ENCODE data around the gene ZSWIM5. TPM values are rescaled to one million over a fixed set of nuclear protein-coding genes. Genes with fewer than 3 reads are reported as not detected.

ZSWIM5 gene
- total RNA-seq, 1 experiment from 2014 or later: 7.9 TPM

DNA sequence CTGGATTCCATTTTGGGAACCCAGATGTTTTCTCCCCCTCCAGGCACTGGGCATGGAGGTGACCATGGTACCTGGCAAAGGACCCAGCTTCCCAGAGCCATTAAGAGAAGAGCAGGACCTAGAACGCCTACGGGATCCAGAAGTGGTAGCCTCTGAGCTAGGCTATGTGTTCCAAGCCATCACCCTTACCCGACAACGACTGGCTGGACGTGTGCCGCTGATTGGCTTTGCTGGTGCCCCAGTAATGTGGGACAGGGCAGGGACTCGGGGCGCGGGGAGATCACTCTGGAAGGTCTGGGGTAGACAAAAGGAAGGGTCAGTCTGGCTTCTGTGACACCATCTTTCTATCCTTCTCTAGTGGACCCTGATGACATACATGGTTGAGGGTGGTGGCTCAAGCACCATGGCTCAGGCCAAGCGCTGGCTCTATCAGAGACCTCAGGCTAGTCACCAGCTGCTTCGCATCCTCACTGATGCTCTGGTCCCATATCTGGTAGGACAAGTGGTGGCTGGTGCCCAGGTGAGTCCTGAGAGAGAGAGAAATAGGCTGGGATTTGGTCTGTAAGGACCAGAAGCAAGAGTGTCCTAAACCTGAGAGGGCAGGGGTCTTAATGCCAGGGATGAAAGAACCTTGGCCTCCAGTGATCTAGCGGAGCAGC, 192.7 kb downstream of the ZSWIM5 start:
- H3K27me3 ChIP-seq (ENCODE audit: control insufficient read depth, insufficient read depth, low read length): no peaks in the 10 kb centered on the region
- H3K4me3 ChIP-seq (ENCODE audit: low read depth in 2 of 2, low read length in 2 of 2): no peak overlapping the region
- no peak for ATAC-seq
- ChIA-PET POLR2A (no interaction called here), CTCF (interaction anchor here (0.6 to 1.8 kb wide), 5 partner anchors 287 to 478 kb away, joined by 3 to 9 read pairs (median 7); no protein-coding TSS in a partner anchor)
- DNase-seq (ENCODE audit: low read depth, low spot score): no peak
- intact Hi-C loops (cut with micrococcal nuclease; ENCODE audit: unreplicated experiment) (loop anchor here (5.0 to 10.0 kb wide), 3 partner anchors 176 to 479 kb away; partner anchors contain the start of genes TESK2 and ZSWIM5), in situ Hi-C loops (cut with HindIII; ENCODE audit: low pct_unique_long_range_greater_than_20kb, low sequenced_read_pairs) (no loop called here)
- H3K9me3 ChIP-seq (ENCODE audit: control insufficient read depth, insufficient read depth, low read depth, low read length): no peaks in the 10 kb centered on the region
- H3K27ac ChIP-seq (ENCODE audit: low read length): peak overlapping the region; percentile 80; the same call in 1 of the 2 replicates
- H3K36me3 ChIP-seq (ENCODE audit: control insufficient read depth, insufficient read depth, low read length): no peaks in the 10 kb centered on the region; the same call in 1 of the 2 replicates
- BruUV-seq (replicated peaks): no TSS peak
- TF ChIP-seq, protein P1, sequence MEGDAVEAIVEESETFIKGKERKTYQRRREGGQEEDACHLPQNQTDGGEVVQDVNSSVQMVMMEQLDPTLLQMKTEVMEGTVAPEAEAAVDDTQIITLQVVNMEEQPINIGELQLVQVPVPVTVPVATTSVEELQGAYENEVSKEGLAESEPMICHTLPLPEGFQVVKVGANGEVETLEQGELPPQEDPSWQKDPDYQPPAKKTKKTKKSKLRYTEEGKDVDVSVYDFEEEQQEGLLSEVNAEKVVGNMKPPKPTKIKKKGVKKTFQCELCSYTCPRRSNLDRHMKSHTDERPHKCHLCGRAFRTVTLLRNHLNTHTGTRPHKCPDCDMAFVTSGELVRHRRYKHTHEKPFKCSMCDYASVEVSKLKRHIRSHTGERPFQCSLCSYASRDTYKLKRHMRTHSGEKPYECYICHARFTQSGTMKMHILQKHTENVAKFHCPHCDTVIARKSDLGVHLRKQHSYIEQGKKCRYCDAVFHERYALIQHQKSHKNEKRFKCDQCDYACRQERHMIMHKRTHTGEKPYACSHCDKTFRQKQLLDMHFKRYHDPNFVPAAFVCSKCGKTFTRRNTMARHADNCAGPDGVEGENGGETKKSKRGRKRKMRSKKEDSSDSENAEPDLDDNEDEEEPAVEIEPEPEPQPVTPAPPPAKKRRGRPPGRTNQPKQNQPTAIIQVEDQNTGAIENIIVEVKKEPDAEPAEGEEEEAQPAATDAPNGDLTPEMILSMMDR (IDR thresholded peaks at IDR 0.05): no peak
- TF ChIP-seq, protein P2, sequence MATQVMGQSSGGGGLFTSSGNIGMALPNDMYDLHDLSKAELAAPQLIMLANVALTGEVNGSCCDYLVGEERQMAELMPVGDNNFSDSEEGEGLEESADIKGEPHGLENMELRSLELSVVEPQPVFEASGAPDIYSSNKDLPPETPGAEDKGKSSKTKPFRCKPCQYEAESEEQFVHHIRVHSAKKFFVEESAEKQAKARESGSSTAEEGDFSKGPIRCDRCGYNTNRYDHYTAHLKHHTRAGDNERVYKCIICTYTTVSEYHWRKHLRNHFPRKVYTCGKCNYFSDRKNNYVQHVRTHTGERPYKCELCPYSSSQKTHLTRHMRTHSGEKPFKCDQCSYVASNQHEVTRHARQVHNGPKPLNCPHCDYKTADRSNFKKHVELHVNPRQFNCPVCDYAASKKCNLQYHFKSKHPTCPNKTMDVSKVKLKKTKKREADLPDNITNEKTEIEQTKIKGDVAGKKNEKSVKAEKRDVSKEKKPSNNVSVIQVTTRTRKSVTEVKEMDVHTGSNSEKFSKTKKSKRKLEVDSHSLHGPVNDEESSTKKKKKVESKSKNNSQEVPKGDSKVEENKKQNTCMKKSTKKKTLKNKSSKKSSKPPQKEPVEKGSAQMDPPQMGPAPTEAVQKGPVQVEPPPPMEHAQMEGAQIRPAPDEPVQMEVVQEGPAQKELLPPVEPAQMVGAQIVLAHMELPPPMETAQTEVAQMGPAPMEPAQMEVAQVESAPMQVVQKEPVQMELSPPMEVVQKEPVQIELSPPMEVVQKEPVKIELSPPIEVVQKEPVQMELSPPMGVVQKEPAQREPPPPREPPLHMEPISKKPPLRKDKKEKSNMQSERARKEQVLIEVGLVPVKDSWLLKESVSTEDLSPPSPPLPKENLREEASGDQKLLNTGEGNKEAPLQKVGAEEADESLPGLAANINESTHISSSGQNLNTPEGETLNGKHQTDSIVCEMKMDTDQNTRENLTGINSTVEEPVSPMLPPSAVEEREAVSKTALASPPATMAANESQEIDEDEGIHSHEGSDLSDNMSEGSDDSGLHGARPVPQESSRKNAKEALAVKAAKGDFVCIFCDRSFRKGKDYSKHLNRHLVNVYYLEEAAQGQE (IDR thresholded peaks at IDR 0.05; ENCODE audit: insufficient read depth in 1 of 2, low read depth in 2 of 2, low read length in 1 of 2): no peak
- TF ChIP-seq TCF7L2 (IDR thresholded peaks at IDR 0.05; ENCODE audit: low read depth, low read length) (no peak), POLR2AphosphoS5 (IDR thresholded peaks at IDR 0.05; ENCODE audit: low read depth, low read length) (no peak), SIN3A (IDR thresholded peaks at IDR 0.05; ENCODE audit: borderline replicate concordance, insufficient read depth, low read depth, low read length) (no peak)
- peaks cover 17% of the 10 kb centered on the region for H3K4me1 ChIP-seq (ENCODE audit: control insufficient read depth, insufficient read depth, low read length)

DNA sequence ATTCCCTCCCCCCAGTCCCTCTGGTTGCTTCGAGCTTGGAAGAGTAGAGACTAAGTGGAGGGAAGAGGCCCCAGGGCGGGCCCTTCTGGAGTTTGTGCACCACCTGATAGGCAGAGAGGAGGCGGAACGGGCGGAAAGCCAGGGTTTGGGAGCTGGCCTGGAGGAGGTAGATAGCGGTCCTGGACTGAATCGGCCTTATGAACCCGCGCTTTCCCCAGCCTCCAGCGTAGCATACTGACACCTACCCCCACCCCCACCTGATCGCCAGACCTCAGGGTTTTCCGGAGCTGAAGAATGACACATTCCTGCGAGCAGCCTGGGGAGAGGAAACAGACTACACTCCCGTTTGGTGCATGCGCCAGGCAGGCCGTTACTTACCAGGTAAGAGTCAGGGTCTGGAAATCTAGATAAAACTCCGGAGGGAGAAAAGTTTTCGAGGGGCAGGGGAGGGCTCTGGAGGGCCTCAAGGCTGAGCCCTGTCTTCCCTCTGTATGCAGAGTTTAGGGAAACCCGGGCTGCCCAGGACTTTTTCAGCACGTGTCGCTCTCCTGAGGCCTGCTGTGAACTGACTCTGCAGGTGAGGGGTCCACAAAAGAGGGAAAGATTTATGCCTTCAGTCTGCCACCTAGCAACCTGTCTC, 193.6 kb downstream of the ZSWIM5 start:
- intact Hi-C loops (cut with micrococcal nuclease; ENCODE audit: unreplicated experiment): loop anchor here (1.0 to 10.0 kb wide), 4 partner anchors 175 to 480 kb away; partner anchors contain the start of genes TESK2 and ZSWIM5
- POLR2A ChIA-PET: interaction anchor here (0.6 kb wide), 1 partner anchor 24 kb away, joined by 3 read pairs; no protein-coding TSS in a partner anchor
- no TSS peak for BruUV-seq (replicated peaks)
- in situ Hi-C loops (cut with HindIII; ENCODE audit: low pct_unique_long_range_greater_than_20kb, low sequenced_read_pairs): no loop called here
- H3K27ac ChIP-seq (ENCODE audit: low read length): peak overlapping the region; percentile 80
- peaks cover 17% of the 10 kb centered on the region for H3K4me1 ChIP-seq (ENCODE audit: control insufficient read depth, insufficient read depth, low read length)
- CTCF ChIA-PET: interaction anchor here (0.5 to 1.4 kb wide), 3 partner anchors 291 to 479 kb away, joined by 3 to 6 read pairs (median 4); no protein-coding TSS in a partner anchor
- peak overlapping the region; percentile 89 to 94 for H3K4me3 ChIP-seq (ENCODE audit: low read depth in 2 of 2, low read length in 2 of 2)
- TF ChIP-seq POLR2AphosphoS5 (IDR thresholded peaks at IDR 0.05; ENCODE audit: low read depth, low read length) (no peak), TCF7L2 (IDR thresholded peaks at IDR 0.05; ENCODE audit: low read depth, low read length) (no peak), SIN3A (IDR thresholded peaks at IDR 0.05; ENCODE audit: borderline replicate concordance, insufficient read depth, low read depth, low read length) (no peak; the same call in 1 of the 2 replicates)
- TF ChIP-seq, protein P1 (IDR thresholded peaks at IDR 0.05): no peak
- TF ChIP-seq, protein P2 (IDR thresholded peaks at IDR 0.05; ENCODE audit: insufficient read depth in 1 of 2, low read depth in 2 of 2, low read length in 1 of 2): no peak
- H3K27me3 ChIP-seq (ENCODE audit: control insufficient read depth, insufficient read depth, low read length): no peaks in the 10 kb centered on the region
- no peaks in the 10 kb centered on the region for H3K9me3 ChIP-seq (ENCODE audit: control insufficient read depth, insufficient read depth, low read depth, low read length)
- H3K36me3 ChIP-seq (ENCODE audit: control insufficient read depth, insufficient read depth, low read length): no peaks in the 10 kb centered on the region; the same call in 1 of the 2 replicates
- ATAC-seq (peak; percentile 40), DNase-seq (ENCODE audit: low read depth, low spot score) (no peak)
